SU-DHL-6 (cell line): ENCODE results near the gene MARCHF4.

Experiments
- CTCF ChIP-seq: fragments of 200-600 bp; sonication (generic); IDR thresholded peaks from one replicate; pipeline ENCODE4 v1.5.1; 2017; ENCODE audit warnings: antibody characterized with exemption, mild to moderate bottlenecking, low read length, moderate library complexity; ENCODE audit not compliant: insufficient read depth, poor library complexity, severe bottlenecking
- EZH2phosphoT487 ChIP-seq: fragments of 200-600 bp; sonication (generic), shearing (Covaris generic); conservative IDR thresholded peaks from 2 replicates; pipeline ENCODE4 v1.6.1; 2018; ENCODE audit warnings: mild to moderate bottlenecking, antibody characterized with exemption, low read length, moderate library complexity, mixed read lengths

- TF ChIP-seq CTCF (no peak), EZH2phosphoT487 (no peak)
Measured at GRCh38 chr2:216408426-216409290, 36.4 kb upstream of the MARCHF4 start.
